Activated T-helper 2 cell treated with anti-CD3 and anti-CD28 coated beads, Interferon-gamma antibody, Interleukin-2, Interleukin-4, amounts not matched to agents 10 μg/mL and 5 μg/mL and 100 μg/mL, durations not matched to agents 14 hours and 24 hours and 36 hours (primary cell): ENCODE results near the gene PANX1. TPM values are rescaled to one million over a fixed set of nuclear protein-coding genes. Genes with fewer than 3 reads are reported as not detected.

Experiments used
- DNase-seq: peaks from one replicate; pipeline ENCODE4 v3.0.0; 2021; ENCODE audit warnings: low spot score
- H3K27ac Mint-ChIP-seq: one replicate; pipeline ENCODE4 v1.8.0; 2021; ENCODE audit warnings: mixed read lengths
- H3K27me3 Mint-ChIP-seq: one replicate; pipeline ENCODE4 v1.8.0; 2021; ENCODE audit warnings: low read depth, mixed read lengths
- H3K36me3 Mint-ChIP-seq: one replicate; pipeline ENCODE4 v1.8.0; 2021; ENCODE audit warnings: low read depth, mixed read lengths
- H3K4me1 Mint-ChIP-seq: one replicate; pipeline ENCODE4 v1.8.0; 2021; ENCODE audit warnings: low read depth, mixed read lengths
- H3K4me3 Mint-ChIP-seq: one replicate; pipeline ENCODE4 v1.8.0; 2021; ENCODE audit warnings: low read depth, mild to moderate bottlenecking, moderate library complexity, mixed read lengths
- H3K9me3 Mint-ChIP-seq: one replicate; pipeline ENCODE4 v1.8.0; 2021; ENCODE audit warnings: mixed read lengths
- intact Hi-C: fragments of 100-400 bp; cut with micrococcal nuclease; formaldehyde crosslinking; loops from one replicate; pipeline ENCODE4 v1.15.1; 2023
- total RNA-seq: library from RNA; stranded (reverse); gene quantifications from 2 replicates; pipeline ENCODE4 v1.2.3, GENCODE V29; 2022

The PANX1 gene
- total RNA-seq, 1 donor from 2014 or later = 20.0 TPM

GRCh38 chr11:94131047-94131717 lies 2.5 kb downstream of the PANX1 start:
- H3K36me3 Mint-ChIP-seq = peaks cover 7% of the 10 kb centered on the region
- no peak for DNase-seq
- peaks cover 45% of the 10 kb centered on the region for H3K4me1 Mint-ChIP-seq
- H3K27me3 Mint-ChIP-seq = no peaks in the 10 kb centered on the region
- no peak overlapping the region for H3K27ac Mint-ChIP-seq
- intact Hi-C loops = loop anchor here (10.0 kb wide), 4 partner anchors 346 to 964 kb away; partner anchors contain the start of genes CWC15, KDM4D and MED17
- H3K4me3 Mint-ChIP-seq = no peak overlapping the region
- no peaks in the 10 kb centered on the region for H3K9me3 Mint-ChIP-seq

- Mint-ChIP-seq H3K9me3 (peaks cover 2% of the 10 kb centered on the region), H3K36me3 (peaks cover 9% of the 10 kb centered on the region), H3K4me1 (peaks cover 47% of the 10 kb centered on the region), H3K27ac (no peak overlapping the region), H3K27me3 (no peaks in the 10 kb centered on the region), H3K4me3 (no peak overlapping the region)
- intact Hi-C loops = loop anchor here (10.0 kb wide), 4 partner anchors 347 to 963 kb away; partner anchors contain the start of genes CWC15, KDM4D and MED17
- no peak for DNase-seq
Measured at GRCh38 chr11:94131718-94132115, 3.1 kb downstream of the PANX1 start.

GRCh38 chr11:94132152-94132558 lies 3.5 kb downstream of the PANX1 start:
- H3K9me3 Mint-ChIP-seq = peaks cover 4% of the 10 kb centered on the region
- H3K27me3 Mint-ChIP-seq = no peaks in the 10 kb centered on the region
- no peak overlapping the region for H3K27ac Mint-ChIP-seq
- DNase-seq = no peak
- peaks cover 14% of the 10 kb centered on the region for H3K36me3 Mint-ChIP-seq
- no peak overlapping the region for H3K4me3 Mint-ChIP-seq
- intact Hi-C loops = loop anchor here (10.0 kb wide), 4 partner anchors 347 to 963 kb away; partner anchors contain the start of genes CWC15, KDM4D and MED17
- H3K4me1 Mint-ChIP-seq = peaks cover 45% of the 10 kb centered on the region

- intact Hi-C loops = loop anchor here (10.0 kb wide), 4 partner anchors 348 to 962 kb away; partner anchors contain the start of genes CWC15, KDM4D and MED17
- Mint-ChIP-seq H3K4me1 (peaks cover 38% of the 10 kb centered on the region), H3K27me3 (no peaks in the 10 kb centered on the region), H3K36me3 (peaks cover 17% of the 10 kb centered on the region), H3K27ac (no peak overlapping the region), H3K9me3 (peaks cover 4% of the 10 kb centered on the region), H3K4me3 (no peak overlapping the region)
- DNase-seq = no peak
Measured at GRCh38 chr11:94132823-94133408, 4.3 kb downstream of the PANX1 start.

GRCh38 chr11:94133752-94134151 lies 5.1 kb downstream of the PANX1 start:
- H3K4me3 Mint-ChIP-seq = no peak overlapping the region
- peaks cover 33% of the 10 kb centered on the region for H3K4me1 Mint-ChIP-seq
- H3K27ac Mint-ChIP-seq = no peak overlapping the region
- intact Hi-C loops = loop anchor here (10.0 kb wide), 4 partner anchors 349 to 961 kb away; partner anchors contain the start of genes CWC15, KDM4D and MED17
- peaks cover 4% of the 10 kb centered on the region for H3K9me3 Mint-ChIP-seq
- DNase-seq = no peak
- H3K36me3 Mint-ChIP-seq = peaks cover 17% of the 10 kb centered on the region
- no peaks in the 10 kb centered on the region for H3K27me3 Mint-ChIP-seq

- Mint-ChIP-seq H3K36me3 (peaks cover 17% of the 10 kb centered on the region), H3K4me1 (peaks cover 36% of the 10 kb centered on the region), H3K27ac (peak overlapping the region; percentile 67), H3K27me3 (no peaks in the 10 kb centered on the region), H3K9me3 (peaks cover 4% of the 10 kb centered on the region), H3K4me3 (no peak overlapping the region)
- DNase-seq = no peak
- intact Hi-C loops = loop anchor here (1.0 to 10.0 kb wide), 6 partner anchors 12 to 960 kb away; partner anchors contain the start of genes CWC15, KDM4D and MED17
Measured at GRCh38 chr11:94134651-94135512, 6.2 kb downstream of the PANX1 start.

- peaks cover 45% of the 10 kb centered on the region for H3K4me1 Mint-ChIP-seq
- H3K9me3 Mint-ChIP-seq = peaks cover 4% of the 10 kb centered on the region
- no peak overlapping the region for H3K27ac Mint-ChIP-seq
- intact Hi-C loops = loop anchor here (10.0 kb wide), 4 partner anchors 355 to 955 kb away; partner anchors contain the start of genes CWC15, KDM4D and MED17
- no peaks in the 10 kb centered on the region for H3K27me3 Mint-ChIP-seq
- no peak overlapping the region for H3K4me3 Mint-ChIP-seq
- peaks cover 17% of the 10 kb centered on the region for H3K36me3 Mint-ChIP-seq
- DNase-seq = no peak
Measured at GRCh38 chr11:94139416-94139815, 10.8 kb downstream of the PANX1 start.

GRCh38 chr11:94140154-94140655 lies 11.6 kb downstream of the PANX1 start:
- no peak for DNase-seq
- Mint-ChIP-seq H3K9me3 (peaks cover 4% of the 10 kb centered on the region), H3K4me1 (peaks cover 41% of the 10 kb centered on the region), H3K27ac (no peak overlapping the region), H3K27me3 (no peaks in the 10 kb centered on the region), H3K36me3 (peaks cover 17% of the 10 kb centered on the region), H3K4me3 (no peak overlapping the region)
- intact Hi-C loops = no loop called here

GRCh38 chr11:94141511-94142307 lies 13.1 kb downstream of the PANX1 start:
- Mint-ChIP-seq H3K4me3 (no peak overlapping the region), H3K27me3 (no peaks in the 10 kb centered on the region), H3K9me3 (peaks cover 2% of the 10 kb centered on the region), H3K4me1 (peaks cover 43% of the 10 kb centered on the region), H3K27ac (no peak overlapping the region), H3K36me3 (peaks cover 11% of the 10 kb centered on the region)
- DNase-seq = no peak
- intact Hi-C loops = no loop called here

GRCh38 chr11:94142308-94143281 lies 14.0 kb downstream of the PANX1 start:
- Mint-ChIP-seq H3K4me3 (no peak overlapping the region), H3K4me1 (peaks cover 48% of the 10 kb centered on the region), H3K27ac (no peak overlapping the region), H3K9me3 (no peaks in the 10 kb centered on the region), H3K36me3 (peaks cover 4% of the 10 kb centered on the region), H3K27me3 (no peaks in the 10 kb centered on the region)
- no peak for DNase-seq
- intact Hi-C loops = no loop called here

- no peak for DNase-seq
- Mint-ChIP-seq H3K9me3 (no peaks in the 10 kb centered on the region), H3K36me3 (peaks cover 4% of the 10 kb centered on the region), H3K27ac (no peak overlapping the region), H3K4me1 (peaks cover 63% of the 10 kb centered on the region), H3K4me3 (no peak overlapping the region), H3K27me3 (no peaks in the 10 kb centered on the region)
- intact Hi-C loops = no loop called here
Measured at GRCh38 chr11:94144216-94144615, 15.6 kb downstream of the PANX1 start.
